WTC11 (cell line): Measurements from ENCODE around the gene CCDC60. TPM values are rescaled to one million over a fixed set of nuclear protein-coding genes. Genes with fewer than 3 reads are reported as not detected.

Experiments
- ATAC-seq: fragments of 200-7000 bp; cut with Tn5 transposase; 2 replicates; pipeline ENCODE4 v1.10.0; 2021; ENCODE audit warnings: mild to moderate bottlenecking, moderate library complexity
- CTCF ChIA-PET: fragments of 300-600 bp; sonication (Branson Sonifier 250); formaldehyde crosslinking; loops from one replicate; lab custom pipeline; 2021; ENCODE audit warnings: antibody characterized with exemption; lab: Charles Lee
- POLR2A ChIA-PET: fragments of 350-600 bp; sonication (Branson Sonifier 250); formaldehyde crosslinking; loops from one replicate; lab custom pipeline; 2021; ENCODE audit warnings: antibody characterized with exemption; lab: Charles Lee
- DNase-seq: peaks from one replicate; pipeline ENCODE4 v3.0.0; 2021; ENCODE audit warnings: low spot score
- H3K27ac Mint-ChIP-seq: 2 replicates; pipeline ENCODE4 v1.8.0; 2021; ENCODE audit warnings: mixed read lengths
- H3K27me3 Mint-ChIP-seq: 2 replicates; pipeline ENCODE4 v1.8.0; 2021; ENCODE audit warnings: low read depth, mild to moderate bottlenecking, moderate library complexity, mixed read lengths
- H3K36me3 Mint-ChIP-seq: 2 replicates; pipeline ENCODE4 v1.8.0; 2021; ENCODE audit warnings: mixed read lengths
- H3K4me1 Mint-ChIP-seq: 2 replicates; pipeline ENCODE4 v1.8.0; 2022; ENCODE audit warnings: mixed read lengths
- H3K4me3 Mint-ChIP-seq: 2 replicates; pipeline ENCODE4 v1.8.0; 2021; ENCODE audit warnings: mild to moderate bottlenecking, moderate library complexity, mixed read lengths
- H3K9me3 Mint-ChIP-seq: 2 replicates; pipeline ENCODE4 v1.8.0; 2021; ENCODE audit warnings: mixed read lengths
- AFF4 ChIP-seq: sonication (generic); formaldehyde crosslinking; IDR thresholded peaks from 2 replicates; pipeline ENCODE4 v1.8.1; 2023; ENCODE audit warnings: mild to moderate bottlenecking, missing genetic modification reagents, borderline replicate concordance
- ATF3 ChIP-seq: sonication (generic); formaldehyde crosslinking; conservative IDR thresholded peaks from 2 replicates; pipeline ENCODE4 v1.8.1; 2022; ENCODE audit warnings: mild to moderate bottlenecking, missing genetic modification reagents
- CDX4 ChIP-seq: fragments of 250-450 bp; sonication (Bioruptor Pico); IDR thresholded peaks from 2 replicates; pipeline ENCODE4 v1.9.0; 2021; ENCODE audit warnings: moderate library complexity, mild to moderate bottlenecking, inconsistent platforms, borderline replicate concordance
- CREB1 ChIP-seq: sonication (generic); formaldehyde crosslinking; IDR thresholded peaks from 2 replicates; pipeline ENCODE4 v1.8.0; 2023; ENCODE audit warnings: mild to moderate bottlenecking, missing genetic modification reagents
- FOXJ3 ChIP-seq: sonication (generic); formaldehyde crosslinking; IDR thresholded peaks from 2 replicates; pipeline ENCODE4 v1.9.0; 2021; ENCODE audit warnings: missing genetic modification reagents, mild to moderate bottlenecking, borderline replicate concordance
- FOXK1 ChIP-seq: sonication (generic); formaldehyde crosslinking; IDR thresholded peaks from 2 replicates; pipeline ENCODE4 v1.8.0; 2022; ENCODE audit warnings: mild to moderate bottlenecking, moderate library complexity, missing genetic modification reagents
- GTF2I ChIP-seq: fragments of 250-450 bp; sonication (Bioruptor Pico); conservative IDR thresholded peaks from 2 replicates; pipeline ENCODE4 v1.4.0; 2021; ENCODE audit warnings: mild to moderate bottlenecking
- IRF2 ChIP-seq: sonication (generic); formaldehyde crosslinking; IDR thresholded peaks from 2 replicates; pipeline ENCODE4 v1.8.0; 2022; ENCODE audit warnings: low read depth, missing genetic modification reagents, borderline replicate concordance
- KAT7 ChIP-seq: sonication (generic); formaldehyde crosslinking; IDR thresholded peaks from 2 replicates; pipeline ENCODE4 v1.8.1; 2023; ENCODE audit warnings: missing genetic modification reagents, mild to moderate bottlenecking, borderline replicate concordance
- TEAD4 ChIP-seq: sonication (generic); formaldehyde crosslinking; IDR thresholded peaks from 2 replicates; pipeline ENCODE4 v1.8.0; 2022; ENCODE audit warnings: mild to moderate bottlenecking, missing genetic modification reagents
- ZNF138 ChIP-seq: sonication (generic); formaldehyde crosslinking; conservative IDR thresholded peaks from 2 replicates; pipeline ENCODE4 v1.8.1; 2022; ENCODE audit warnings: mild to moderate bottlenecking, moderate library complexity, missing genetic modification reagents
- ZNF281 ChIP-seq: sonication (generic); formaldehyde crosslinking; IDR thresholded peaks from 2 replicates; pipeline ENCODE4 v1.8.0; 2023; ENCODE audit warnings: mild to moderate bottlenecking, missing genetic modification reagents
- total RNA-seq: library from RNA; stranded (reverse); gene quantifications from 3 replicates; pipeline ENCODE4 v1.2.3, GENCODE V29; 2021
- TF ChIP-seq, protein P1 (sequence below): fragments of 250-450 bp; sonication (Bioruptor Pico); IDR thresholded peaks from 2 replicates; pipeline ENCODE4 v1.9.0; 2021; ENCODE audit warnings: mild to moderate bottlenecking
- TF ChIP-seq, protein P2 (sequence below): sonication (generic); formaldehyde crosslinking; IDR thresholded peaks from 2 replicates; pipeline ENCODE4 v1.8.1; 2023; ENCODE audit warnings: mild to moderate bottlenecking, moderate library complexity, missing genetic modification reagents
- TF ChIP-seq, protein P3 (sequence below): sonication (generic); formaldehyde crosslinking; IDR thresholded peaks from 2 replicates; pipeline ENCODE4 v1.8.1; 2022; ENCODE audit warnings: low read depth, mild to moderate bottlenecking, moderate library complexity, missing genetic modification reagents, borderline replicate concordance
- TF ChIP-seq, protein P4 (sequence below): fragments of 250-450 bp; sonication (Bioruptor Pico); IDR thresholded peaks from 2 replicates; pipeline ENCODE4 v1.9.0; 2021; ENCODE audit warnings: mild to moderate bottlenecking

The CCDC60 gene
- total RNA-seq, 1 experiment from 2014 or later = 1.1 TPM

DNA sequence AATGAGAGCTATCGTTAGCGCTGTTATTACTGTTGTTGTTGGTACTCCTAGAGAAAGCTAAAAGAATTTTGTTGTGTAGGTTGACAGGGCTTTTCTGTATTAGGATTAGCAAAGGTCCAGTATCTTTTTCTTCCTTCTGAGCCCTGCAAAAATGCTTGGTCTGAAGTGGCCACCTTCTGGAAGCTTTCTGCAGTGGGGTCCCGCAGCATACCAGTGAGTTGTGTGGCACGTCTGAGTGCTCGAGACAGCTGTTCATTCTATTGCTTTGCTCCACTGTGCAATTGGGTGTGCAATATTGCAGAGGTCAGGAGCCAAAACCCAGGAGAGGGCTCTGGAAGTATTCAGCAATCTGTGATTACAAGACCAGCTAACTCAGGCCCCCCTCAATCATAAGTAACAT lies 57.1 kb downstream of the CCDC60 start:
- ChIA-PET POLR2A (interaction anchor here (0.6 kb wide), 1 partner anchor 124 kb away, joined by 3 read pairs; no protein-coding TSS in a partner anchor), CTCF (interaction anchor here (1.2 to 1.6 kb wide), 2 partner anchors 12 to 21 kb away, joined by 4 to 6 read pairs; no protein-coding TSS in a partner anchor)

More for the DNA sequence above, 57.1 kb downstream of the CCDC60 start:
- 0 out of 2 replicates have a peak, but pooled peaks cover 4% of the 10 kb centered on the region for H3K27me3 Mint-ChIP-seq
- TF ChIP-seq, protein P1, sequence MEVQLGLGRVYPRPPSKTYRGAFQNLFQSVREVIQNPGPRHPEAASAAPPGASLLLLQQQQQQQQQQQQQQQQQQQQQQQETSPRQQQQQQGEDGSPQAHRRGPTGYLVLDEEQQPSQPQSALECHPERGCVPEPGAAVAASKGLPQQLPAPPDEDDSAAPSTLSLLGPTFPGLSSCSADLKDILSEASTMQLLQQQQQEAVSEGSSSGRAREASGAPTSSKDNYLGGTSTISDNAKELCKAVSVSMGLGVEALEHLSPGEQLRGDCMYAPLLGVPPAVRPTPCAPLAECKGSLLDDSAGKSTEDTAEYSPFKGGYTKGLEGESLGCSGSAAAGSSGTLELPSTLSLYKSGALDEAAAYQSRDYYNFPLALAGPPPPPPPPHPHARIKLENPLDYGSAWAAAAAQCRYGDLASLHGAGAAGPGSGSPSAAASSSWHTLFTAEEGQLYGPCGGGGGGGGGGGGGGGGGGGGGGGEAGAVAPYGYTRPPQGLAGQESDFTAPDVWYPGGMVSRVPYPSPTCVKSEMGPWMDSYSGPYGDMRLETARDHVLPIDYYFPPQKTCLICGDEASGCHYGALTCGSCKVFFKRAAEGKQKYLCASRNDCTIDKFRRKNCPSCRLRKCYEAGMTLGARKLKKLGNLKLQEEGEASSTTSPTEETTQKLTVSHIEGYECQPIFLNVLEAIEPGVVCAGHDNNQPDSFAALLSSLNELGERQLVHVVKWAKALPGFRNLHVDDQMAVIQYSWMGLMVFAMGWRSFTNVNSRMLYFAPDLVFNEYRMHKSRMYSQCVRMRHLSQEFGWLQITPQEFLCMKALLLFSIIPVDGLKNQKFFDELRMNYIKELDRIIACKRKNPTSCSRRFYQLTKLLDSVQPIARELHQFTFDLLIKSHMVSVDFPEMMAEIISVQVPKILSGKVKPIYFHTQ (CRISPR knock-in tag) = no peak
- TF ChIP-seq, protein P2, sequence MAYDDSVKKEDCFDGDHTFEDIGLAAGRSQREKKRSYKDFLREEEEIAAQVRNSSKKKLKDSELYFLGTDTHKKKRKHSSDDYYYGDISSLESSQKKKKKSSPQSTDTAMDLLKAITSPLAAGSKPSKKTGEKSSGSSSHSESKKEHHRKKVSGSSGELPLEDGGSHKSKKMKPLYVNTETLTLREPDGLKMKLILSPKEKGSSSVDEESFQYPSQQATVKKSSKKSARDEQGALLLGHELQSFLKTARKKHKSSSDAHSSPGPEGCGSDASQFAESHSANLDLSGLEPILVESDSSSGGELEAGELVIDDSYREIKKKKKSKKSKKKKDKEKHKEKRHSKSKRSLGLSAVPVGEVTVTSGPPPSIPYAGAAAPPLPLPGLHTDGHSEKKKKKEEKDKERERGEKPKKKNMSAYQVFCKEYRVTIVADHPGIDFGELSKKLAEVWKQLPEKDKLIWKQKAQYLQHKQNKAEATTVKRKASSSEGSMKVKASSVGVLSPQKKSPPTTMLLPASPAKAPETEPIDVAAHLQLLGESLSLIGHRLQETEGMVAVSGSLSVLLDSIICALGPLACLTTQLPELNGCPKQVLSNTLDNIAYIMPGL (CRISPR knock-in tag) = no peak
- TF ChIP-seq TEAD4 (CRISPR knock-in tag) = no peak
- TF ChIP-seq, protein P3, sequence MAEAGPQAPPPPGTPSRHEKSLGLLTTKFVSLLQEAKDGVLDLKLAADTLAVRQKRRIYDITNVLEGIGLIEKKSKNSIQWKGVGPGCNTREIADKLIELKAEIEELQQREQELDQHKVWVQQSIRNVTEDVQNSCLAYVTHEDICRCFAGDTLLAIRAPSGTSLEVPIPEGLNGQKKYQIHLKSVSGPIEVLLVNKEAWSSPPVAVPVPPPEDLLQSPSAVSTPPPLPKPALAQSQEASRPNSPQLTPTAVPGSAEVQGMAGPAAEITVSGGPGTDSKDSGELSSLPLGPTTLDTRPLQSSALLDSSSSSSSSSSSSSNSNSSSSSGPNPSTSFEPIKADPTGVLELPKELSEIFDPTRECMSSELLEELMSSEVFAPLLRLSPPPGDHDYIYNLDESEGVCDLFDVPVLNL (CRISPR knock-in tag) = no peak
- TF ChIP-seq ATF3 (CRISPR knock-in tag) = no peak
- no peak for TF ChIP-seq AFF4 (CRISPR knock-in tag)
- TF ChIP-seq GTF2I (CRISPR knock-in tag) = no peak
- no peak for TF ChIP-seq CDX4 (CRISPR knock-in tag)
- TF ChIP-seq FOXK1 (CRISPR knock-in tag) = no peak
- no peak for TF ChIP-seq CREB1 (CRISPR knock-in tag)
- TF ChIP-seq ZNF281 = no peak
- TF ChIP-seq FOXJ3 = no peak
- TF ChIP-seq IRF2 (CRISPR knock-in tag) = no peak
- no peak for TF ChIP-seq ZNF138 (CRISPR knock-in tag)
- TF ChIP-seq, protein P4, sequence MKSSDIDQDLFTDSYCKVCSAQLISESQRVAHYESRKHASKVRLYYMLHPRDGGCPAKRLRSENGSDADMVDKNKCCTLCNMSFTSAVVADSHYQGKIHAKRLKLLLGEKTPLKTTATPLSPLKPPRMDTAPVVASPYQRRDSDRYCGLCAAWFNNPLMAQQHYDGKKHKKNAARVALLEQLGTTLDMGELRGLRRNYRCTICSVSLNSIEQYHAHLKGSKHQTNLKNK = no peak
- no peak for TF ChIP-seq KAT7 (CRISPR knock-in tag)
- peaks cover 8% of the 10 kb centered on the region for H3K36me3 Mint-ChIP-seq
- DNase-seq (no peak), ATAC-seq (no peak)
- no peak overlapping the region for H3K27ac Mint-ChIP-seq
- H3K4me1 Mint-ChIP-seq = peaks cover 49% of the 10 kb centered on the region
- peaks cover 21% of the 10 kb centered on the region for H3K9me3 Mint-ChIP-seq
- no peak overlapping the region for H3K4me3 Mint-ChIP-seq
